Activated CD4-positive, CD25-positive, alpha-beta regulatory T cell treated with anti-CD3 and anti-CD28 coated beads, Interleukin-2, amount 50 U/mL, for 16 hours (primary cell): Measurements from ENCODE around the gene RCBTB2.
A peak's percentile ranks its signal among the peaks of the same experiment; 100 is the strongest.
"Not testable (repeated sequence)": the region's sequence is repeated elsewhere in the genome, so short reads cannot be mapped to it uniquely, and the experiment has no call there.

Experiments used
- DNase-seq: peaks from one replicate; pipeline ENCODE4 v3.0.0-alpha.2; 2020; ENCODE audit warnings: low read depth, low spot score

RCBTB2 gene

GRCh38 chr13:48494874-48495273 is 38.0 kb downstream of the RCBTB2 start:
- no peak for DNase-seq

- DNase-seq = no peak
Observed at GRCh38 chr13:48493851-48494250, 39.0 kb downstream of the RCBTB2 start.

GRCh38 chr13:48493066-48493765 is 39.7 kb downstream of the RCBTB2 start:
- DNase-seq = no peak

- peak; percentile 44 for DNase-seq
Observed at GRCh38 chr13:48492470-48493065, 40.3 kb downstream of the RCBTB2 start.

GRCh38 chr13:48492096-48492440 is 40.8 kb downstream of the RCBTB2 start:
- DNase-seq = no peak

GRCh38 chr13:48491423-48492095 is 41.3 kb downstream of the RCBTB2 start:
- no peak for DNase-seq

GRCh38 chr13:48490241-48490640 is 42.6 kb downstream of the RCBTB2 start:
- no peak for DNase-seq

- DNase-seq = no peak
Observed at GRCh38 chr13:48489666-48490065, 43.2 kb downstream of the RCBTB2 start.

GRCh38 chr13:48488995-48489394 is 43.9 kb downstream of the RCBTB2 start:
- no peak for DNase-seq

GRCh38 chr13:48487968-48488367 is 44.9 kb downstream of the RCBTB2 start:
- DNase-seq = no peak

- no peak for DNase-seq
Observed at GRCh38 chr13:48486836-48487235, 46.0 kb downstream of the RCBTB2 start.

GRCh38 chr13:48486362-48486761 is 46.5 kb downstream of the RCBTB2 start:
- no peak for DNase-seq

- no peak for DNase-seq
Observed at GRCh38 chr13:48485432-48485831, 47.4 kb downstream of the RCBTB2 start.

- DNase-seq = no peak
Observed at GRCh38 chr13:48483575-48483974, 49.3 kb downstream of the RCBTB2 start.

- no peak for DNase-seq
Observed at GRCh38 chr13:48478391-48478790, 54.5 kb downstream of the RCBTB2 start.

GRCh38 chr13:48477191-48477855 is 55.6 kb downstream of the RCBTB2 start:
- DNase-seq = no peak

GRCh38 chr13:48476686-48477085 is 56.2 kb downstream of the RCBTB2 start:
- DNase-seq = no peak

GRCh38 chr13:48476215-48476614 is 56.7 kb downstream of the RCBTB2 start:
- DNase-seq = no peak

- no peak for DNase-seq
Observed at GRCh38 chr13:48475230-48475629, 57.6 kb downstream of the RCBTB2 start.

- no peak for DNase-seq
Observed at GRCh38 chr13:48457578-48458242, 75.2 kb downstream of the RCBTB2 start.

GRCh38 chr13:48456546-48456945 is 76.3 kb downstream of the RCBTB2 start:
- DNase-seq = no peak

- DNase-seq = not testable (repeated sequence)
Observed at GRCh38 chr13:48451196-48451595, 81.7 kb downstream of the RCBTB2 start.
